ENCODE measurements around the gene PCCA. TPM values are rescaled to one million over a fixed set of nuclear protein-coding genes. Genes with fewer than 3 reads are reported as not detected.

The PCCA gene
- total and polyA plus RNA-seq, 2 of the 13 experiments (the other 11 are each of a cell fraction or from before 2014, with no cell fraction given) = 15.0 to 32.2 TPM

GRCh38 chr13:100301418-100301817, 212.5 kb downstream of the PCCA start:
- no peaks in the 10 kb centered on the region for H3K27me3 ChIP-seq (ENCODE audit: control insufficient read depth in 1 of 2, insufficient read depth in 2 of 2, low read length in 2 of 2)
- in situ Hi-C loops (cut with HindIII; ENCODE audit: extremely low pct_ligation_motif_present, low pct_unique_long_range_greater_than_20kb) (no loop called here), intact Hi-C loops (cut with micrococcal nuclease; ENCODE audit: unreplicated experiment) (no loop called here)
- POLR2A ChIA-PET = no interaction called here
- no peaks in the 10 kb centered on the region for H3K9me3 ChIP-seq (ENCODE audit: low read length)
- no peak overlapping the region for H3K4me2 ChIP-seq (ENCODE audit: low read depth, low read length)
- H3K4me3 ChIP-seq (replicated peaks in 1 of 3; ENCODE audit: insufficient read depth in 1 of 3, low read depth in 2 of 3, low read length in 3 of 3) = no peak overlapping the region
- no peak overlapping the region for H2AFZ ChIP-seq (ENCODE audit: low read length)
- no peaks in the 10 kb centered on the region for H4K20me1 ChIP-seq (ENCODE audit: insufficient read depth, low read length)
- H3K4me1 ChIP-seq (ENCODE audit: insufficient read depth, low read length) = peaks cover 10% of the 10 kb centered on the region
- no peaks in the 10 kb centered on the region for H3K79me2 ChIP-seq (ENCODE audit: insufficient read depth, low read length)
- H3K27ac ChIP-seq (ENCODE audit: extremely low read length, insufficient read depth, low read length) = no peak overlapping the region
- DNase-seq (ENCODE audit: low spot score) (no peak), ATAC-seq (no peak), FAIRE-seq (no peak)
- TF ChIP-seq RFXAP (CRISPR knock-in tag; IDR thresholded peaks at IDR 0.05; ENCODE audit: borderline replicate concordance) (no peak), CEBPB (IDR thresholded peaks at IDR 0.05; ENCODE audit: borderline replicate concordance, low read depth, low read length) (peak; percentile 56; the same call in 1 of the 2 replicates), ZNF879 (CRISPR knock-in tag; IDR thresholded peaks at IDR 0.05) (no peak), FOXM1 (CRISPR knock-in tag; IDR thresholded peaks at IDR 0.05) (no peak)
- H3K9ac ChIP-seq (ENCODE audit: insufficient read depth, low read depth, low read length) = no peak overlapping the region
- peaks cover 2 to 3% of the 10 kb centered on the region in 2 experiments; a peak in 3 of 5 replicates for H3K36me3 ChIP-seq (replicated peaks in 1 of 2; ENCODE audit: control insufficient read depth in 1 of 2, insufficient read depth in 2 of 2, low read length in 2 of 2)
- BruUV-seq (replicated peaks) = no TSS peak
- CTCF ChIA-PET (ENCODE audit: low intra/inter-chr PET ratio, low total read pairs) = no interaction called here
- 96% methylated on average over 5 of the region's 5 CpGs for WGBS (ENCODE audit: low lambda C conversion rate)

GRCh38 chr13:100302391-100302790, 213.5 kb downstream of the PCCA start:
- no peaks in the 10 kb centered on the region for H3K79me2 ChIP-seq (ENCODE audit: insufficient read depth, low read length)
- 97% methylated on average over 2 of the region's 2 CpGs for WGBS (ENCODE audit: low lambda C conversion rate)
- peak; percentile 8 for FAIRE-seq
- no peak overlapping the region for H3K4me3 ChIP-seq (replicated peaks in 1 of 3; ENCODE audit: insufficient read depth in 1 of 3, low read depth in 2 of 3, low read length in 3 of 3)
- no peak overlapping the region for H3K9ac ChIP-seq (ENCODE audit: insufficient read depth, low read depth, low read length)
- no peak for ATAC-seq
- DNase-seq (ENCODE audit: low spot score) = no peak
- intact Hi-C loops (cut with micrococcal nuclease; ENCODE audit: unreplicated experiment) (no loop called here), in situ Hi-C loops (cut with HindIII; ENCODE audit: extremely low pct_ligation_motif_present, low pct_unique_long_range_greater_than_20kb) (no loop called here)
- H4K20me1 ChIP-seq (ENCODE audit: insufficient read depth, low read length) = no peaks in the 10 kb centered on the region
- no peak overlapping the region for H3K4me2 ChIP-seq (ENCODE audit: low read depth, low read length)
- ChIA-PET POLR2A (no interaction called here), CTCF (ENCODE audit: low intra/inter-chr PET ratio, low total read pairs) (no interaction called here)
- no peaks in the 10 kb centered on the region for H3K27me3 ChIP-seq (ENCODE audit: control insufficient read depth in 1 of 2, insufficient read depth in 2 of 2, low read length in 2 of 2)
- peaks cover 10% of the 10 kb centered on the region for H3K4me1 ChIP-seq (ENCODE audit: insufficient read depth, low read length)
- H2AFZ ChIP-seq (ENCODE audit: low read length) = no peak overlapping the region
- no TSS peak for BruUV-seq (replicated peaks)
- no peak overlapping the region for H3K27ac ChIP-seq (ENCODE audit: extremely low read length, insufficient read depth, low read length)
- peaks cover 2 to 3% of the 10 kb centered on the region in 2 experiments; a peak in 3 of 5 replicates for H3K36me3 ChIP-seq (replicated peaks in 1 of 2; ENCODE audit: control insufficient read depth in 1 of 2, insufficient read depth in 2 of 2, low read length in 2 of 2)
- no peaks in the 10 kb centered on the region for H3K9me3 ChIP-seq (ENCODE audit: low read length)
- TF ChIP-seq TBL1XR1 (IDR thresholded peaks at IDR 0.05; ENCODE audit: borderline replicate concordance, low read length, partially characterized antibody) (no peak), SNAPC2 (CRISPR knock-in tag; IDR thresholded peaks at IDR 0.05) (no peak), ZNF224 (CRISPR knock-in tag; IDR thresholded peaks at IDR 0.05) (no peak), ZNF317 (CRISPR knock-in tag; IDR thresholded peaks at IDR 0.05) (no peak), SOX13 (IDR thresholded peaks at IDR 0.05) (no peak), SOX13 (CRISPR knock-in tag; conservative IDR thresholded peaks at IDR 0.05 in 1 of 2, IDR thresholded peaks at IDR 0.05 in 1 of 2) (no peak), MLXIP (CRISPR knock-in tag; IDR thresholded peaks at IDR 0.05; ENCODE audit: borderline replicate concordance) (no peak), MYC (CRISPR knock-in tag; IDR thresholded peaks at IDR 0.05; ENCODE audit: borderline replicate concordance) (no peak), PAWR (CRISPR knock-in tag; IDR thresholded peaks at IDR 0.05; ENCODE audit: borderline replicate concordance) (no peak), ARID3A (IDR thresholded peaks at IDR 0.05; ENCODE audit: low read depth, low read length) (no peak), PRMT3 (CRISPR knock-in tag; IDR thresholded peaks at IDR 0.05; ENCODE audit: borderline replicate concordance, low read depth) (no peak), STAG1 (CRISPR knock-in tag; IDR thresholded peaks at IDR 0.05) (no peak)
